LNCaP clone FGC (cell line): Measurements from ENCODE around the gene BTBD17.
"Not testable (repeated sequence)": the region's sequence is repeated elsewhere in the genome, so short reads cannot be mapped to it uniquely, and the experiment has no call there.

Source experiments
- DNase-seq: peaks from one replicate; pipeline ENCODE4 v3.0.0-alpha.2; 2011; ENCODE audit warnings: low read depth
- H3K4me3 ChIP-seq: 2 replicates; pipeline ENCODE4 v1.5.1; 2011; ENCODE audit warnings: mild to moderate bottlenecking, low read depth, low read length, control low read depth
- CTCF ChIP-seq: IDR thresholded peaks from 2 replicates; pipeline ENCODE4 v1.5.1; 2012; ENCODE audit warnings: mild to moderate bottlenecking; ENCODE audit not compliant: control insufficient read depth, insufficient read depth; ENCODE audit errors: extremely low read depth

The BTBD17 gene

GRCh38 chr17:74361230-74362068 lies at the start of gene BTBD17:
TSS of gene BTBD17 (minus strand) at chr17:74361868. CDS start at chr17:74361819, 49 bp downstream.
- DNase-seq = no peak
- TF ChIP-seq CTCF = peak; percentile 92
- no peak within 1 kb of the TSS for H3K4me3 ChIP-seq

- H3K4me3 ChIP-seq = no peak overlapping the region
- no peak for DNase-seq
- TF ChIP-seq CTCF = no peak
Observed at GRCh38 chr17:74410001-74410443, 48.4 kb upstream of the BTBD17 start.

GRCh38 chr17:74408815-74409214 lies 47.1 kb upstream of the BTBD17 start:
- H3K4me3 ChIP-seq = no peak overlapping the region
- no peak for DNase-seq
- no peak for TF ChIP-seq CTCF

GRCh38 chr17:74408262-74408661 lies 46.6 kb upstream of the BTBD17 start:
- no peak overlapping the region for H3K4me3 ChIP-seq
- TF ChIP-seq CTCF = no peak
- DNase-seq = no peak

GRCh38 chr17:74407384-74407783 lies 45.7 kb upstream of the BTBD17 start:
- no peak overlapping the region for H3K4me3 ChIP-seq
- no peak for TF ChIP-seq CTCF
- no peak for DNase-seq

GRCh38 chr17:74405311-74405710 lies 43.6 kb upstream of the BTBD17 start:
- H3K4me3 ChIP-seq, DNase-seq: not testable (repeated sequence)

- DNase-seq = peak; percentile 18
- H3K4me3 ChIP-seq = no peak overlapping the region
- TF ChIP-seq CTCF = no peak
Observed at GRCh38 chr17:74404789-74405188, 43.1 kb upstream of the BTBD17 start.
